GM18867 (cell line): Measurements from ENCODE around the gene MOB2.

Experiments
- ATAC-seq: cut with Tn5 transposase; IDR thresholded peaks from one replicate; pipeline ENCODE4 v1.9.1; 2021; ENCODE audit warnings: mild to moderate bottlenecking, moderate library complexity; ENCODE audit not compliant: unreplicated experiment

Gene MOB2

DNA sequence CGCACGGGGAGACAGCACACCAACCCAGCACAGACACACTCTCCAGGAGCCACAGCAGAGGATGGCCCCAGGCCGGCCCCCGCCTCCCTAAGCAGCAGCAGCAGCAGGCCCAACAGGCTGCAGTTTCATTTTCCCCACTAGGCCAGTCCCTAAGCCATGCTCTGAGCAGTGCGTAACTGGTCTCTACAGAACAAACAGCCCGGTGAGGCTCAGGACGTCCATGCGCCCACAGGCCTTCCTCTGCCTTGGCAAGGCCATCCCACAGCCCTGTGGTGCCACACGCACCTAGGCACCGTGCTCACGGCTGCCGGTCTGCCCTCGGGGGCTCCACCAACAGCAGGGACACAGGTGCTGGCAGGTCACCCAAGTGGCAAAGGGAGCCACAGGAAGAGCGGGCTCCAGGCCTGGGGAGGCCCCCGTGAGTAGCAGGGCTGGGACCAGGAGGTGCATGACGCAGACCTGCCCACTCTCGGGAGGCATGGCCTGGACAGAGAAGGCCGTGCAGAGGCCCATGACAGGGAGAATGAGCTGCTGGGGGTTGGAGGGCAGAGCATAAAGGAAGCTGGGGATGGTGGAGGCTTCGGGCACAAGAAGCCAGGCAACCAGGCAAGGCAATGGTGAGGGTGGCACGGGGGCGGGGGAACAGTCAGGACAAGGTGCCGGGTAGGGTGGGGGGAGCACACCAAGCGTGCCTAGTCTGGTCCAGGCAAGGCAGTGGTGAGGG lies 1.4 kb upstream of the MOB2 start:
- ATAC-seq: no peak

DNA sequence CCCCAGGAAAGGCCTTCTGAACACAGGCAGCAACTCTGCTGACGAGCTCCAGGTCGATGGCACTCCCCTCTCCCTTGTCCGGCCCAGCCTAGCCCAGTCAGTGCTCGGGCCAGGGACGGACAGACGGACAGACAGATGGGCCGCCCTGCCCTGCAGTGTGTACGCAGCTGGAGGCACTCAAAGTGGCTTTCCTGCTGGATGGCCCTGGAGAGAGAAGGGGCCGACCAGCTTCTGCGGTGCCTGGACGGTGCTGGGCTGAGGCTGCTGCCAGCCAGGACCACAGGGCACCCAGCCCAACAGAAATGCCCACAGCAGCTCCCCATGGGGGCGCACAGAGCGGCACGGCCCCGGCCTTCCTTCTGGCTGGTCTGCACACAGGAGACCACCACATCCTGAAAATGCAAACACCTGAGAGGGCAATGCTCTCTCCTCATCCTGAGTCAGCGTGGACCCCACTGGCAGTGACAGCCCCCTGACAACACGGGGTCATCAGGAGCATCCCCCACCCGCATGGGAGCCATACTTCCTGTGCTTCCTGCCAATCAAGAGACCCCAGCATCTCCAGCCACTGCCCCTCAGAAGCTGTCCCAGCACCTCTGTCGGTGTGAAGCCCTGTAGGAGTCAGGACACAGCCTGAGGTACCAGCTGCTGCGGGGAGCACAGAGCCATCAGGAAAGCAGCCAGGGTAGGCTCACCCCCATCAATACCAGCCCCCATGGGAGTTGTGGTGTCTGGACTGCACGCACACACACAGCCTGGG lies 692 bp upstream of the MOB2 start:
- ATAC-seq: no peak

DNA sequence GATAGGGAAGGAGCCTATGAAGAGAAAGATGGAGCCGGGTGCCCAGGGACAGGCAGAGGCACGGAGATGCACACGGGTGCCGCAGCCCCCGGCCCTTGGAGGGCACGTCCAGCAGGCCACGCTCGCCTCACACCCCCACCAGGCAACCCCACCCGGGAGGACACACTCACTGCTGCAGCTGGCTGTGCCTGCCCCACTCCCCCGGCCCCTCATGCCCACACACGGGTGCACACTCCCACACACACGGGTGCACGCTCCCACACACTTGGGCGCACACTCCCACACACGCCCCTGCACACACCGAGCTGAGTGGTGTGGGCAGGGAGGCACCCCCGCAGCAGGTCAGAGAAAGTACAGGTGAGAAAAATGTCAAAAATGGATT lies 1.1 kb downstream of the MOB2 start:
- no peak for ATAC-seq

DNA sequence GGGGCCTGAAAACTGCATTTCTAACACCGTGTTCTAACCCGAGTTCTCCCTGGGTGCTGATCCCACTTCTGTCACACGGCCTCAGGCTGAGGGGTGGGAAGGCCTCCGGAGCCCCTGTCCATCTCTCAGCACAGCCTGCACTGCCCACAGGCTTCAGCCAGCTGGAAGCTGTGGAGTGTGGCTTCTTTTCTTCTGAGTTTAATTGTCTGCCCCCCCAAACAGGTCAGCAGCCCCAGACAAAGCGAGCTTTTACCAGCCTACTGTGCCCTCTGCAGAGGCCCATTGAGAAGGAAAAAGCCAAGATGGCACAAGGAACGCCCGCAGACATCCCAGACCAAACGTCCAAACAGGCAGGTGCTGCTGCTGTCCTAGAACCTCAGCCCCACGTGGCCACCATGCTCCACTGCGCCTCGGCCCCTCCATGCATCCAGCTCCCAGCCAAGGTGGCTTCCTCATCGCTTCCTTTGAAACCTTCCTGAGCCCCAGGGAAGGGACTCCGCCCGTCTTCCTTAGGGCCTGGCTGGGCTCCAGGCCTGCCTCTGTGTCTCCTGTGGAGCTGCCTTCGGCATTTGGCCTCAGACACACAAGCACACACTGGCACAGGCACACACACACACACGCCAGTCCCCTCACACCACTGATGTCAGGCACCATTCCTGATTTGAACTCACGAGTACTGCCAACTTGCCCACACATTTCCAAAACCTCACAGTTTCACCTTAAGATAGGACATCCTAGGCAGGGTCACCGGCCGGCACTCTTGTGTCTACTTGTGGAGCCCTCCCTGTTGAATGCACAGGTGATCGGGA lies 1.7 kb downstream of the MOB2 start:
- no peak for ATAC-seq

DNA sequence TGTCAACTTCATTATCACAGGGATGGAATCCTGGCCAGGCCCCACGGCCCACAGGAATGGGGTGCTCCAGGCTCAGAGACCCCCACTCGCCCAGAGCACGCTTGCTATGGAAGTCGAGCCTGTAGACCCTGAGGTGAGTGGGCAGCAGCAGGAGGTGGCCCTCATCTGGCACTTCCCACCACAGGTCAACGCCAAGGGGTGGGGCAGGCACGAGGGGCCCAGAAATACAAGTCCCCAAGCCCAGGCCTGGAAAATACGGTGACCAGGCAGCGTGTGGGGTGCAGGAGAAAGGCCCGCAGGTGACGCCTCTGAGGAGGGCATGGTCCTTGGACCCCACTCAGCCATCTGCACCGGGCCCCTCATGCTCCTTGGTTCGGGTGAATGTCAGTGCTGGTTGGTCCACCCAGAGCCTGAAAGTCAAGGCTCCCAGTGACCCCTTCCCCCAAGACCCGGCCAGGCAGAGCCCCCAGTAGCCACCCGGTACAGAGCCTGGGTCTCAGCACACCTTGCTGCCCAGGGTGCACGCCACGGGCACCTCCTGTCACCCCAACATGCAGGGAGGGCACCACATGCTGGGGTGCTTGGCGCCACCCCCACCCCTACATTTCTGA lies 2.4 kb downstream of the MOB2 start:
- no peak for ATAC-seq

DNA sequence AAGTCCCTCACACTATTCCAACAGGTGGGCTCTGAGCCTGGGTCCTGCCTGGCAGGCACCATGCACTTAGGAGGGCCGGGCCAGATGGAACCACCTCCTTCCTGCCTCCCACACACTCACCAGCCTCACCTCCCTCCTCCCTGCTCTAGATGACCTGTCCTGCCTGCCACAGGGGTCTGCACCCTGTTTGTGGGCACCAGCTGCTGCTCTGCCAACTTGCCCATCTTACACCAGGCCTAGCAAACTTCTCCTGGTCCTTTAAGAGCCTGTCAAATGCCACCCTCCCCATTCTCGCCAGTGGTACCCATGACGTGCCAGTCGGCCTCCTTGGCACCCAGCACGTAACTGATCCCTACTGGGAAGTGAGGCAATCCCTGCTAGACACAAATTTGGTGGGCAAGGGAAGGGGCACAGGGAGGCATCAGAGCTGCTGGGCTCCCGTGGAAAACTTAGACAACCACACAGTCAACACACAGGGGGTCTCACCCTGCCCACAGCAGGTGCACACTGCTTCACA lies 3.1 kb downstream of the MOB2 start:
- ATAC-seq: no peak

DNA sequence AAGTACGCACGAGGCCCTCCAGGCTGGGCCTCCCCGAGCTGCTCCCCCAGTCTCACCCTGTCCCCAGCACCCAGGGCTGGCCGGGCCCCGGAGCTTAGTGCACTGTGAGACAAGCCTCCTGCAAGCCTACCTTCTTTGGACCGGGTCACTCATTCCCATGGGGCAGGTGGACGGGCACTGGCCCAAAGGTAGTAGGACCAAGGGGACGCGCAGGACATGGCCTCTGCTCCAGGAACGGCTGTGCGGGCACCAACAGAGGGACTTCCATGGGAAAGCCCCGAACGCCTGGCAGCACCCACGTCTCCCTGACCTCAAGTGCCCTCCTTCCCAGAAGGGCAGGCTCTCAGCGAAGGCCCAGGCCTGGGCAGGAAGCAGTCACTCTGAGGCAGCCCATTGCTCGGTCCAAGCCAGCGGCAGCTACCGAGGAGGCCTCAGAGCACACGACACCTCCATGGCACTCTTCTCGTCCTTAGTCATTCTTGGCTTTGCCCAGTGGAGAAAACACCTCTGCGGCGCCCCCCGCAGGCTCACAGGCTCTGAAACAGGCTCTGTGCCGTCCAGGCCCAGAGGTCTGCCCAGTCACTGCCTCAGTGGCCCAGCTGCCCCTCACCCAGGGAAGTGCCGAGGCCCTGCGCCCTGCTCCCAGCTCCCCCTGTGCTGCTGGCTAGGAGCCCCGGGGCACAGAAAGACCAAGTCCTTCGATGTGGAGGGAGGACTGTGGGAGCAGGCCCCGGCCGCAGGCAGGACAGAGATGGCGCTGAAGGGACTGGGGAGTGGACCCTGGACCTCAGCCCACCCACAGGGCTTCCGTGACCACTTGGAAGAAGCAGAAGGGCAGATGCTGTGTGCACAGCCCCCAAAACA lies 3.8 kb downstream of the MOB2 start:
- no peak for ATAC-seq

DNA sequence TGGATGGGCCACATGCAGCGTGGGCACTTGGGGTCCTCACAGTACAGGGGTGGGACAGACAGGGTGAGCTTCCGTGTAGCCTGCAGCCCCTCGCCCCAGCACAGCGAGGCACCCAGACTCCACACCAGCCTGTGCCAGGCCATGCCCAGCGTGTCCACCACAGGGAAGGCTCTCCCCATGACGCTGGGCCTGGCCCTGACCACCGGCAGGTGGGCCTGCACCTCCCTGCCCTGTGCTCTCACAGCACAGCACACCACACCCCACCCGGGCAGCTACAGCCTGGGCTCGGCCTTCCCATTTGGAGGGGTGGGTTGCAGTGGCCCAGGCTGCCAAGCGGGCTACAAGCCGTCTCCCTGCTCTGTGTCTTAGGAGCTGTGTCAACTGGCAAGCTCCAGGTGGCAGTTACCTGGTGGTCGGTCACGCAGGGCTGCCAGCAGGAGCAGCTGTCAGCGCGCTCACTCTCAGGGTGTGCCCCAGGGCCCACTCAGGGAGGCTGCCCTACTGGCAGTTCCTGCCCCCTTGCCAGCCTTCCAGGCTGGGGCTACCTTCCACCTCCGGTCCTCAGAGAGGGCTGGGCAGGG lies 4.6 kb downstream of the MOB2 start:
- ATAC-seq: no peak

DNA sequence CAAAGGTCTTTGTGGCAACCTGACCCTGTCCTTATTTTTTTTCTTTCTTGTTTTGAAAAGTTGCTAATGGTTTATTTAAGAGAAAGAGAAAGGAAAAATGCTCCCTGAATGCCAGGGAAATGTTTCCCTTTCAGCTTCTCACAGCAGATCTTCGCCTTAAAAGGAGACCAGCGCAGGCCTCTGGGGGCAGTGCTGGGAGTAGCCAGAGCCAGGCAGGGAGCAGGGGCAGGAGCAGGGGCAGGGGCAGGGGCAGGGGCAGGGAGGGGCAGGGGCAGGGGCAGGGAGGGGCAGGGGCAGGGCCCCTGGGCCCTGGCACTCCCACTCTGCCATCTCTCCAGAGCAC lies 5.1 kb downstream of the MOB2 start:
- ATAC-seq: no peak

DNA sequence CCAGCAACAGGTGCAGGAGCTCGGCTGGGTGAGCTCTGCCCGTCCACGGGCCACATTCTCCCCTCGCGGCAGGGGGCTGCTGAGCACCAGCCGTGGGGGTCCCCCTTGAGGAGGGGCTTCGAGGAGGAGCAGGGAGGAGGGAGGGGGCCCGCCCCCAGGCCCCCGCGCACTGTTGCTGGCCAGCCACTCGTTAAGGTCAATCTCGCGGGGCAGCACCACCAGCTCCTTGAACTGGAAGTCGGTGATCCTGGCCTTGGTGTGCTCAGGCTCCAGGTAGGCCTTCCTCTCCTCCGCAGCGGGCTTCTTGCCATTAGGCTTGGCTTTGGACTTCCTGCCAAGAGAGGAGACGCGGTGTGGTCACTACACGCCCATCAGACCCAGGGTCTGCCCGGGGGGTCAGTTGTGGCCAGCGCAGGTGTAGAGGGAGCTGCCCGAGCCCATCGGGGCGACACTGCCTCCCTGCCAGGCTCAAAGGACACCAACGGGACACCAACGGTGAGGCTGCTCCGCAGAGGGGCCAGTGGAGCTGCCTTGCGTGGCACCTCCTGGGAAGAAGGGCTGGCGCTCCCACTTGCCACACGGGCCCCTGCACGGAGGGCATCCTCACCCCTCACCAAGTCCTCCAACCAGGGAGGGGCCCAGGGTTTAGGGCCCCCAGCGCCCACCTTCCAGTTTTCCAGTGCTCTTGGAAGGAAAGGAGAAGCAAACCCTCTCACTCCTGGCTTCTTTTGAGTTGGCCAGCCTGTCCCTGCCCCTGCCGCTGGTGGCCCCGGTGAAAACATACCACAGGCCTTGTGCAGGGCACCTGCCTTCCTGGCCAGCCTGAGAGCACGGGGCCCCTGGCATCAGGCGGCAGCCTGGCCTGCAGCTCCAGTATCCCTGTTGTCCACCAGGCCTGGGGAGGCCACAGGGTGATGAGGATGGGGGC lies 5.8 kb downstream of the MOB2 start:
- no peak for ATAC-seq

DNA sequence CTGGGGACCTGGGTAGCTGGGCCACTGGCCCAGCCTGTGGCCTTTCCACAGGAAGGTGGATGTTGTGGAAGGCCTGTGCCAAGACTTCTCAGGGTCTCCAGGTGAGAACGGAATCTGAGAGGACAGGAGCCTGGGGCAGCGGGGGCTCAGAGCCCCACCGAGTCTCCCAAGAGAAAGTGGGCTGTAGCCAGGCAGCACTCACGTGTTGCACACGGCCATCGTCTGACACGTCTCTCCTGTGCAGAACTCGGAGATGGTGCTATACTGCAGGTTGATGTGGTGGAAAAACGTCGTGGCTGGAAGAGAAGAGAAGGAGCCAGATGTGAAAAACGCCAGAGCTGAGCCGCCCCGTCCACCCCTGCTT lies 6.4 kb downstream of the MOB2 start:
- no peak for ATAC-seq

DNA sequence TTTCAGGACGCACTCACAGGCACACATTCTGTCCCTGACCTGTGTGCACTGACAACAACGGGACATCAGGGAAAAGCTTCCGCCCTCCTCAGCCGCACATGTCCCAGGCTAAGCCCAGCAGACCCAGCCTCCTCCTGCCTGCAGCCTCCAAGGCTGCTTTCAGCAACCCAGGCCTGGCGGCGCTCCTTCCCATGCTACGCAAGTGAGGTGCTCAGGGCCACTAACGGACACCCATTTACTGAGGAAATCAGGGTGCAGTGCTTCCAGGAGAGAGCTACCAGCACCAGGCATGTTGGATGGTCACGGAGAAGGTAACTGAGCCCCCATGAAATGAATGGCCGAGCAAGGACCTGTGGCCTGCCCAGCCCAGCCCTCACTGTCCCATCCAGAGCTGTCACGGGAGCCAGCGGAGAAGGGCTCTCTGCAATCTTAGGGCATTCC lies 6.9 kb downstream of the MOB2 start:
- ATAC-seq: no peak

DNA sequence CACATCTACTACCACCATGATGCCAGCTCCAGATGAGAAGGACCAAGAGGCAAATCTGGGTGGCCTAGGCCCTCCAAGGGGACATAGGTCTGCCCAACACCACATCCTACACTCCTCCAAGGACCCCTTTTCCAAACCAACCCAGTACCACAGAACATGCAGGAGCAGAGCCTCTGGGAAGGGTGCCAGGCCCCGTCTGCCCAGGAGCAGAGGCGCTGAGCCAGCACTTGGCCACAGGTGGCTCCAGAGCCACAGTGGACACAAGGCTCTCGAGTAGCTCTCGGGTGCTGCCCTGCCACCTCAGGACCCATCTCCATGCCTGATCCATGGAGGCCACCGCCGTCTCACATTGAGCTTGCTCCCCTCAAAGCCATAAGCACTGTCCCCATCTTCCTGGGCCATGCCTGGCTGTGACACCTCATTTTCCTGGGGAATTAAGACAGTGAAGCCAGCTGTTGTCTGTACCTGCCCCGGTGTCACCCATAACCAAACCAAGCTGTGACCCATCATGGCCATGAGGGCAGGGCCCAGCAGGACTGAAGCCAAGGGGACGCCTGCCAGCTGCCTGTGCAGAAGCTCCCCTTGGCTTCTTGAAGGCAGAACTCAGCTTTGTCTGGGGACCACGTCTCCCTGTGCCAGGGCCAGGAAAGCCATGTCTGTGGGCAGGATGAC lies 7.4 kb downstream of the MOB2 start:
- ATAC-seq: no peak

DNA sequence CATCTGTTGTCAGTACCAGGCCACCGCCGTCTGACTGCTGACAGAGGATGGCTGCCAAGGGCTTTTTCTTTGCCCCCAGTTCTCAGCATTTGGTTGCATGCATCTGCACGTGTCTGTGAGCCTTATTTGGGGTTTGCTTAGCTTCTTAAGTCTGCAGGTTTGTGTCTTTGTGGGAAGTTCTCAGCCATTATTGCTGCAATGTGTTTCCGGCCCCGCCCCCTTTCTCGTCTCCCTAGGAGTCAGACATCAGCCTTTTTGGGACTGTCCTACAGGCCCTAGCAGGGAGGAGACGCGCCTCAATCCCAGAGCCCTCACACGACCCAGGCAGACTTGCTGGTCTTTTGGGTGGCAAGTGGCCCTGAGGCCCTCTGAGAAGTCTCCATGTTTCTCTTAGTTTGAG lies 8.0 kb downstream of the MOB2 start:
- ATAC-seq: no peak

DNA sequence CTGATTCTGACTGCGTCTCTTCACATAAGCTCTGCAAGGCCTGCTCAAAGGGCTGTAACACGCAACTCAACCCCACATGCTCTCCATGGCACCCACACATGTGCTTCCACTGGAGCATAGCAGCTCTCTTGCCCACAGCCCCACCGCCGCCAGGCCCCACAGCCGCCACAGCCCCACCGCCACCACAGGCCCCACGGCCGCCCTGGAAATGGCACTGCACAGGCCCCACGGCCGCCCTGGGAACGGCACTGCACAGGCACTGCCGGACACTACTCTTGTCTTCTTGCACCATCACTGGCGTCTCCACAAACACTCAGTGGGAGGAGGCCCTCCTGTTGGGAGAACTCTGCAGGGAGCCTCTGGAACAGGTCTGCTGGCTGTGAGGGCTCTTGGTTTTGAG lies 8.6 kb downstream of the MOB2 start:
- no peak for ATAC-seq

DNA sequence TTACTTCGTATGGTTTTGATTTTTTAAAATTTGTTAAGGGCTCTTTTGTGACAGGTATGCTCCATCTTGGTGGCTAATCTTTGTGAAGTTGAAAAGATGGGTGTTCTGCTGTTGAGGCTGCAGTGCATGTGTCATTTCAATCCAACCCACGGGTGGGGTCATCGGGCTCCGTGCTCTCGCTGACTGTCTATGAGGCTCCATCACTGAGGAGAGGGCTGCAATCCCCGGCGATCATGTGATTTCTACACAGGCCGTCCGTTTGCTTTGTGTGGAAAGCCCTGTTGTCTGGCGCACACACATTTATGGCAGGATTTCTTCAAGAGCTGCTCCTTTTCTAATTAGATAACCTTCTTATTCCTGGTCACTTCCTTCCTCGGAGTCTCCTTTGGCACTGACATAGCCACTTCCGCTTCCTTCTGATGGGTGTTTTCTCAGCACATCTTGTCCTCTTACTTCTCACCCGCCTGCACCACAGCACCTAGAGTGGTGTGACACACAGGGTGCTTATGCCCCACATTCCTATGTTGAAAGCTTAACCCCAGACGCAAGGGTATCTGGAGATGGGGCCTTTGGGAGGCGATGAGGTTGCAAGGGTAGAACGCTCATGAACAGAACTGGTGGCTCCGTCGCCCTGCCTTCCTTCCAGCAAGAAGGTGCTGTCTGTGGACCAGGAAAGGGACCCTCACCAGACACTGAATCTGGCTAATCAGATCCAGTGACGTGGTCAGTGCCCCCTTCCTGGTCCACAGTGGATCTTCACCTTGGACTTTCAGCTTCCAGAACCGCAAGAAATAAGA lies 9.4 kb downstream of the MOB2 start:
- ATAC-seq: no peak

DNA sequence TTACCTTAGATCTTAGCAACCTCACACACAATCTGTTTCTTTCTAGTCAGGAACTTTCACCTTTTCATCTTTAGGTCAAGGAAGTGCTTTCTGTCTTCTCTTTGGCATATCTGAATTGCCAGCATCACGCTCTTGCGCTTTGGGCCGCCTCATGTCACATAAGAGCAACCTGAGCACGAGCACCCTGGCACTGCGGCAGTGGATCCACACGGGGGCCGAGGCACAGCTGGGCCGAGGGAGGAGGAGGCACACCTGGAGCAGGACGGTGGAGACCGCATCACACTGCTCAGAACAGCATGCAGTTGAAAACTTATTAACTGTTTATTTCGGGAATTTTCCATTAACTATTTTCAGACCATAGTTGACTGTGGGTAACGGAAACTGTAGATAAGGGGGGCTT lies 10.7 kb downstream of the MOB2 start:
- no peak for ATAC-seq

DNA sequence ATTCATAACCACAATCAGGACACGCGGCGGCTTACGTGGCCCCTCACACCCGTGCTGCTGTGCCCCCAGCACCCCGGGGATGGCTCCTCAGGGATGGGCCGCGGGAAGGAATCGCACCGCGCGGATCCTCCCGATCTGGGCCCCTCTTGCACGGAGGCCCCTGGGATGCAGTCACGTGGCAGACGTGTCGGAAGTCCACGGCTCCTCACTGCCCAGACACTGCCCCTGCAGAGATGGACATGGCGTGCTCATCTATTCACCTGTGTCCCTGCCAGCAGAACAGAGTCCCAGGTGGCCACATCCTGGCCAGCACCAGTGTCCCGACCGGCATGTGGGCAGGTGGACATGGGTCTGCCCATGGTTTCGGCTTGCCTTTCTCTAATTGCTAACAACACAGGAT lies 12.8 kb downstream of the MOB2 start:
- ATAC-seq: no peak
